ENCODE measurements around the gene PCNT. TPM values are rescaled to one million over a fixed set of nuclear protein-coding genes. Genes with fewer than 3 reads are reported as not detected.

The PCNT gene
- total RNA-seq, 1 donor: 19.2 TPM

DNA sequence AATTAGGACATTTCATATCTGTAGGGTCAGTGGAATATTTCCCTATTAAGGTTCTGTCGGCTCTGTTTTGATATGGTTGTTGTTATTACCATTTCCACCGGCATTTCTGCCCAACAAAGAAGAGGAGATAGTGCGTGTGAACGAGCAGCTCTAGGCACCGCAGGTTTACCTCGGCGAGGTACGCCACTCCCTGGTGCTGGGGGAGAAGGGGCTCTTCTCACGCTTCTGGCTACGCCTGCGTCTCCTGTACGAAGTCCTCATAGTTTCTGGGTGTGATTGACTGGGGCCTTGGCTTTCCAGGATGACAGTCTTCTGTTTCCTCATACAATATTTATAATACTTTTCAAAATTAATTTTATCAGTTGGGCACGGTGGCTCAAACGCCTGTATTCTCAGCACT lies 80.3 kb downstream of the PCNT start:
- no peak overlapping the region for H3K27ac ChIP-seq (ENCODE audit: low read depth, low read length)

DNA sequence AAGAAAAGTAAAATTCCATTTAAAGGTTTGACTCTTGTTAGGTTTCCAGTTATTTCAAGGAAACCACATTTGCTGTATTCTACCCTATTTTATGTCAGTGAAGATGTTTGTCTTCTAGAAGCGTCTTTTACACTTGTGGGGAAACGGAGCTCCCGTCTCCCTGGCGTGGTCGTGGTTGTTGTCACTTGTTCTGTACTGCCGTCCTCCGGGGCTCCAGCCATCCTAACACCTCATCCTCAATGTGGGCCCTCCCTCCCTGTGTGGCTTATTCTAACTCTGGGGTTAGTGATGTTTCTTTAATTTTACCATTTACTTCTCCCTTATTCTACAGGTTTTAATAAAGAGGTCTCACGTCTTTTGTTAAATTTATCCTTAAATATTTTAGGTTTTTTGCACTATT lies 82.0 kb downstream of the PCNT start:
- no peak overlapping the region for H2AFZ ChIP-seq (ENCODE audit: low read length)
- DNase-seq (ENCODE audit: insufficient read length, low spot score, missing footprints): no peak
- no peak overlapping the region for H3K4me3 ChIP-seq (ENCODE audit: insufficient read depth, low read length)
- H3K9me3 ChIP-seq (ENCODE audit: low read depth, low read length): no peaks in the 10 kb centered on the region
- no peaks in the 10 kb centered on the region for H4K20me1 ChIP-seq (ENCODE audit: insufficient read depth, low read length)
- H3K27me3 ChIP-seq (ENCODE audit: insufficient read depth, low read length): no peaks in the 10 kb centered on the region
- H3K4me2 ChIP-seq (ENCODE audit: insufficient read depth, low read length): no peak overlapping the region
- TF ChIP-seq CTCF (IDR thresholded peaks at IDR 0.05; ENCODE audit: extremely low read depth, low read depth, low read length): no peak
- no peaks in the 10 kb centered on the region for H3K4me1 ChIP-seq (ENCODE audit: insufficient read depth, low read length)
- peaks cover 23% of the 10 kb centered on the region for H3K36me3 ChIP-seq (ENCODE audit: insufficient read depth, low read length)
- H3K27ac ChIP-seq (ENCODE audit: low read depth, low read length): no peak overlapping the region
- H3K79me2 ChIP-seq (ENCODE audit: insufficient read depth, low read length): no peaks in the 10 kb centered on the region

More for the DNA sequence above, 80.3 kb downstream of the PCNT start:
- H3K79me2 ChIP-seq (ENCODE audit: insufficient read depth, low read length): no peaks in the 10 kb centered on the region
- H3K4me3 ChIP-seq (ENCODE audit: insufficient read depth, low read length): no peak overlapping the region
- H4K20me1 ChIP-seq (ENCODE audit: insufficient read depth, low read length): no peaks in the 10 kb centered on the region
- peaks cover 31% of the 10 kb centered on the region for H3K36me3 ChIP-seq (ENCODE audit: insufficient read depth, low read length)
- H2AFZ ChIP-seq (ENCODE audit: low read length): no peak overlapping the region
- H3K9me3 ChIP-seq (ENCODE audit: low read depth, low read length): no peaks in the 10 kb centered on the region
- H3K4me1 ChIP-seq (ENCODE audit: insufficient read depth, low read length): no peaks in the 10 kb centered on the region
- DNase-seq (ENCODE audit: insufficient read length, low spot score, missing footprints): peak; percentile 15
- H3K27me3 ChIP-seq (ENCODE audit: insufficient read depth, low read length): no peaks in the 10 kb centered on the region
- no peak for TF ChIP-seq CTCF (IDR thresholded peaks at IDR 0.05; ENCODE audit: extremely low read depth, low read depth, low read length)
- no peak overlapping the region for H3K4me2 ChIP-seq (ENCODE audit: insufficient read depth, low read length)

- no peaks in the 10 kb centered on the region for H3K27me3 ChIP-seq (ENCODE audit: insufficient read depth, low read length)
- no peak overlapping the region for H2AFZ ChIP-seq (ENCODE audit: low read length)
- peaks cover 18% of the 10 kb centered on the region for H3K36me3 ChIP-seq (ENCODE audit: insufficient read depth, low read length)
- no peaks in the 10 kb centered on the region for H3K4me1 ChIP-seq (ENCODE audit: insufficient read depth, low read length)
- no peak for TF ChIP-seq CTCF (IDR thresholded peaks at IDR 0.05; ENCODE audit: extremely low read depth, low read depth, low read length)
- H3K4me3 ChIP-seq (ENCODE audit: insufficient read depth, low read length): no peak overlapping the region
- H3K4me2 ChIP-seq (ENCODE audit: insufficient read depth, low read length): no peak overlapping the region
- H3K9me3 ChIP-seq (ENCODE audit: low read depth, low read length): no peaks in the 10 kb centered on the region
- H3K27ac ChIP-seq (ENCODE audit: low read depth, low read length): no peak overlapping the region
- H3K79me2 ChIP-seq (ENCODE audit: insufficient read depth, low read length): no peaks in the 10 kb centered on the region
- H4K20me1 ChIP-seq (ENCODE audit: insufficient read depth, low read length): no peaks in the 10 kb centered on the region
- DNase-seq (ENCODE audit: insufficient read length, low spot score, missing footprints): no peak
Observed at GRCh38 chr21:46409641-46410406, 85.9 kb downstream of the PCNT start.

- no peak overlapping the region for H2AFZ ChIP-seq (ENCODE audit: low read length)
- no peak overlapping the region for H3K27ac ChIP-seq (ENCODE audit: low read depth, low read length)
- H3K4me1 ChIP-seq (ENCODE audit: insufficient read depth, low read length): no peaks in the 10 kb centered on the region
- no peak overlapping the region for H3K4me3 ChIP-seq (ENCODE audit: insufficient read depth, low read length)
- no peak overlapping the region for H3K4me2 ChIP-seq (ENCODE audit: insufficient read depth, low read length)
- H3K27me3 ChIP-seq (ENCODE audit: insufficient read depth, low read length): no peaks in the 10 kb centered on the region
- H3K9me3 ChIP-seq (ENCODE audit: low read depth, low read length): no peaks in the 10 kb centered on the region
- no peaks in the 10 kb centered on the region for H4K20me1 ChIP-seq (ENCODE audit: insufficient read depth, low read length)
- no peaks in the 10 kb centered on the region for H3K79me2 ChIP-seq (ENCODE audit: insufficient read depth, low read length)
- H3K36me3 ChIP-seq (ENCODE audit: insufficient read depth, low read length): peaks cover 18% of the 10 kb centered on the region
- no peak for DNase-seq (ENCODE audit: insufficient read length, low spot score, missing footprints)
- no peak for TF ChIP-seq CTCF (IDR thresholded peaks at IDR 0.05; ENCODE audit: extremely low read depth, low read depth, low read length)
Observed at GRCh38 chr21:46410516-46410915, 86.6 kb downstream of the PCNT start.
